GM19043 (cell line): ENCODE measurements around the gene LRRC26.

Source experiments
- ATAC-seq: cut with Tn5 transposase; IDR thresholded peaks from one replicate; pipeline ENCODE4 v1.9.1; 2021; ENCODE audit warnings: low read depth; ENCODE audit not compliant: unreplicated experiment

Gene LRRC26

GRCh38 chr9:137199411-137200121 lies 29.7 kb upstream of the LRRC26 start:
- no peak for ATAC-seq

- ATAC-seq: no peak
These were observed 29.0 kb upstream of the LRRC26 start for GRCh38 chr9:137198902-137199283.

- ATAC-seq: no peak
These were observed 28.4 kb upstream of the LRRC26 start for GRCh38 chr9:137198051-137198901.

GRCh38 chr9:137195525-137196220 lies 25.8 kb upstream of the LRRC26 start:
- ATAC-seq: no peak

- ATAC-seq: no peak
These were observed 25.1 kb upstream of the LRRC26 start for GRCh38 chr9:137194909-137195308.

- no peak for ATAC-seq
These were observed 24.5 kb upstream of the LRRC26 start for GRCh38 chr9:137194388-137194787.

GRCh38 chr9:137193771-137194170 lies 23.9 kb upstream of the LRRC26 start:
- no peak for ATAC-seq

- ATAC-seq: no peak
These were observed 23.0 kb upstream of the LRRC26 start for GRCh38 chr9:137192859-137193258.

- ATAC-seq: no peak
These were observed 22.6 kb upstream of the LRRC26 start for GRCh38 chr9:137192448-137192780.

- ATAC-seq: no peak
These were observed 22.0 kb upstream of the LRRC26 start for GRCh38 chr9:137191691-137192447.

GRCh38 chr9:137191245-137191644 lies 21.4 kb upstream of the LRRC26 start:
- no peak for ATAC-seq

- ATAC-seq: no peak
These were observed 20.5 kb upstream of the LRRC26 start for GRCh38 chr9:137190315-137190856.

GRCh38 chr9:137189297-137190295 lies 19.7 kb upstream of the LRRC26 start:
- ATAC-seq: no peak

- ATAC-seq: peak; percentile 74
These were observed 18.8 kb upstream of the LRRC26 start, which contains the start of the genes ANAPC2 and SSNA1 for GRCh38 chr9:137188490-137189296. TSS of gene ANAPC2 (minus strand) at chr9:137188560. CDS start at chr9:137188532, 28 bp downstream. TSS of gene SSNA1 (plus strand) at chr9:137188676. CDS start at chr9:137188727, 51 bp downstream.

- ATAC-seq: no peak
These were observed 18.2 kb upstream of the LRRC26 start for GRCh38 chr9:137188086-137188489.

- ATAC-seq: no peak
These were observed 17.5 kb upstream of the LRRC26 start for GRCh38 chr9:137187386-137187785.

GRCh38 chr9:137186385-137186784 lies 16.5 kb upstream of the LRRC26 start:
- no peak for ATAC-seq

- ATAC-seq: no peak
These were observed 16.1 kb upstream of the LRRC26 start for GRCh38 chr9:137185921-137186320.
